Measurements from ENCODE around the gene NCKAP5.

DNA sequence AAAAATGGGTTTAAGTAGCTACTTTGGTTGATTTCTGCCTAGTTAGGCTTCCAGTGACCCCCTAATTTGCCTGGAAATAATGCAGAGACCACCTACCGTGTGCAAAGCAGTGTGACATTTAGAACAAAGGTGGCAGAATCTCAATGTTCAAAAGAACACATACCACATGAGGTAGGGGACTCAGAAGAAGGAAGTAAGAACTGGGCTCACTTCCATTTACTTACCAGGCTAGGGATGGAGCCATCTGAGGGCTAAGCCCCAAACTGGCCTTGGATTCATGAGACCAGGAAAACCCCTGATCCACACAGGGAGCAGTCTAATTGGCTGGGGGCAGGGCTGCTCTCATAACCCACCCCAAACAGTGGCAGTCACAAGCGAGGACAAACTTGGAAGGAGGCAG lies 190.7 kb downstream of the NCKAP5 start:
- TF ChIP-seq EZH2phosphoT487 (IDR thresholded peaks at IDR 0.05; ENCODE audit: borderline replicate concordance, low read length): no peak
- TF ChIP-seq, protein P1, sequence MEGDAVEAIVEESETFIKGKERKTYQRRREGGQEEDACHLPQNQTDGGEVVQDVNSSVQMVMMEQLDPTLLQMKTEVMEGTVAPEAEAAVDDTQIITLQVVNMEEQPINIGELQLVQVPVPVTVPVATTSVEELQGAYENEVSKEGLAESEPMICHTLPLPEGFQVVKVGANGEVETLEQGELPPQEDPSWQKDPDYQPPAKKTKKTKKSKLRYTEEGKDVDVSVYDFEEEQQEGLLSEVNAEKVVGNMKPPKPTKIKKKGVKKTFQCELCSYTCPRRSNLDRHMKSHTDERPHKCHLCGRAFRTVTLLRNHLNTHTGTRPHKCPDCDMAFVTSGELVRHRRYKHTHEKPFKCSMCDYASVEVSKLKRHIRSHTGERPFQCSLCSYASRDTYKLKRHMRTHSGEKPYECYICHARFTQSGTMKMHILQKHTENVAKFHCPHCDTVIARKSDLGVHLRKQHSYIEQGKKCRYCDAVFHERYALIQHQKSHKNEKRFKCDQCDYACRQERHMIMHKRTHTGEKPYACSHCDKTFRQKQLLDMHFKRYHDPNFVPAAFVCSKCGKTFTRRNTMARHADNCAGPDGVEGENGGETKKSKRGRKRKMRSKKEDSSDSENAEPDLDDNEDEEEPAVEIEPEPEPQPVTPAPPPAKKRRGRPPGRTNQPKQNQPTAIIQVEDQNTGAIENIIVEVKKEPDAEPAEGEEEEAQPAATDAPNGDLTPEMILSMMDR (conservative IDR thresholded peaks at IDR 0.05; ENCODE audit: low read depth, low read length): no peak

Measured in PC-3 (cell line).